Lung (tissue), 12 donors: ENCODE results near the gene PIH1D1. TPM values are rescaled to one million over a fixed set of nuclear protein-coding genes. Genes with fewer than 3 reads are reported as not detected.
"Not testable (repeated sequence)": the region's sequence is repeated elsewhere in the genome, so short reads cannot be mapped to it uniquely, and the experiment has no call there.

ENCODE experiments used
- ATAC-seq: fragments of 200-7000 bp; cut with Tn5 transposase; one replicate; pipeline ENCODE4 v1.9.1; 2020; ENCODE audit warnings: moderate number of reproducible peaks; ENCODE audit not compliant: insufficient read depth, low FRiP score
- DNase-seq, 3 donors: peaks; one replicate each; pipeline ENCODE4 v3.0.0-alpha.2; 2013 to 2017
- H3K27ac ChIP-seq, 2 donors: one replicate each; pipeline ENCODE4 v1.5.1; 2013; ENCODE audit warnings: mild to moderate bottlenecking in 2 of 2, moderate library complexity in 2 of 2, control low read depth in 1 of 2, inconsistent platforms in 1 of 2, low read depth in 1 of 2, low read length in 1 of 2
- H3K27me3 ChIP-seq, 3 donors: one replicate each; pipeline ENCODE4 v1.5.1; 2013; ENCODE audit warnings: low read length in 2 of 3; ENCODE audit not compliant: control insufficient read depth in 3 of 3, insufficient read depth in 3 of 3
- H3K36me3 ChIP-seq, 4 donors: one replicate each; pipeline ENCODE4 v1.5.1; 2013; ENCODE audit warnings: low read length in 4 of 4, mild to moderate bottlenecking in 1 of 4, moderate library complexity in 1 of 4; ENCODE audit not compliant: control insufficient read depth in 4 of 4, insufficient read depth in 4 of 4
- H3K4me1 ChIP-seq, 5 donors: one replicate each; pipeline ENCODE4 v1.5.1; 2013; ENCODE audit warnings: low read length in 5 of 5, mild to moderate bottlenecking in 2 of 5, moderate library complexity in 1 of 5; ENCODE audit not compliant: control insufficient read depth in 5 of 5, insufficient read depth in 5 of 5
- H3K4me3 ChIP-seq: one replicate; pipeline ENCODE4 v1.5.1; 2013; ENCODE audit warnings: mild to moderate bottlenecking, control low read depth, moderate library complexity
- H3K9ac ChIP-seq, 2 donors: one replicate each; pipeline ENCODE4 v1.5.1; 2013; ENCODE audit warnings: low read length in 2 of 2, control low read depth in 1 of 2; ENCODE audit not compliant: insufficient read depth in 1 of 2
- H3K9me3 ChIP-seq, 4 donors: one replicate each; pipeline ENCODE4 v1.5.1; 2013; ENCODE audit warnings: low read length in 3 of 4, mild to moderate bottlenecking in 1 of 4, moderate library complexity in 1 of 4; ENCODE audit not compliant: control insufficient read depth in 4 of 4, insufficient read depth in 3 of 4
- CTCF ChIP-seq: IDR thresholded peaks from 2 replicates; pipeline ENCODE4 v1.5.1; 2012; ENCODE audit warnings: mild to moderate bottlenecking; ENCODE audit errors: control extremely low read depth, extremely low read depth
- WGBS, 2 donors: extraction: QIAGEN DNeasy Blood & Tissue Kit; methylation state at CpG; one replicate each; pipeline ENCODE4 v1.1.7; 2013; 5-methylcytosine and 5-hydroxymethylcytosine counted together
- polyA plus RNA-seq, 2 donors: library from polyadenylated mRNA; stranded (reverse); fragments of 200-250 nt; gene quantifications; one replicate each; pipeline ENCODE4 v1.2.1, GENCODE V29; 2013
- total RNA-seq, 2 donors: library from RNA; depleted of rRNA in 1 of 2; stranded (reverse); fragments of >200 nt in 1 of 2; gene quantifications; one replicate each; pipeline ENCODE4 v1.2.1, GENCODE V29; 2014 to 2021
- donor health status: control.
- donor health status: control.
- donor health status: Bipolar disorder and iron deficiency.
- donor health status: healthy.
- donor health status: DM: yes; HTN: yes; CAD: no.

The PIH1D1 gene
- total and polyA plus RNA-seq, 4 donors: 63.7 to 66.6 (median 65.8) TPM

GRCh38 chr19:49465371-49465770 lies 13.8 kb upstream of the PIH1D1 start:
- no peak for TF ChIP-seq CTCF
- no peak overlapping the region for H3K4me3 ChIP-seq
- H3K27ac ChIP-seq: no peak overlapping the region
- no peak for ATAC-seq
- no peaks in the 10 kb centered on the region for H3K9me3 ChIP-seq
- no peak overlapping the region for H3K9ac ChIP-seq
- DNase-seq: no peak
- no peaks in the 10 kb centered on the region for H3K4me1 ChIP-seq
- peaks cover 0 to 42% (median 1%) of the 10 kb centered on the region in 4 donors for H3K36me3 ChIP-seq
- no peaks in the 10 kb centered on the region for H3K27me3 ChIP-seq
- 92 to 100% methylated on average over 3 of the region's 3 CpGs for WGBS, 2 donors

DNA sequence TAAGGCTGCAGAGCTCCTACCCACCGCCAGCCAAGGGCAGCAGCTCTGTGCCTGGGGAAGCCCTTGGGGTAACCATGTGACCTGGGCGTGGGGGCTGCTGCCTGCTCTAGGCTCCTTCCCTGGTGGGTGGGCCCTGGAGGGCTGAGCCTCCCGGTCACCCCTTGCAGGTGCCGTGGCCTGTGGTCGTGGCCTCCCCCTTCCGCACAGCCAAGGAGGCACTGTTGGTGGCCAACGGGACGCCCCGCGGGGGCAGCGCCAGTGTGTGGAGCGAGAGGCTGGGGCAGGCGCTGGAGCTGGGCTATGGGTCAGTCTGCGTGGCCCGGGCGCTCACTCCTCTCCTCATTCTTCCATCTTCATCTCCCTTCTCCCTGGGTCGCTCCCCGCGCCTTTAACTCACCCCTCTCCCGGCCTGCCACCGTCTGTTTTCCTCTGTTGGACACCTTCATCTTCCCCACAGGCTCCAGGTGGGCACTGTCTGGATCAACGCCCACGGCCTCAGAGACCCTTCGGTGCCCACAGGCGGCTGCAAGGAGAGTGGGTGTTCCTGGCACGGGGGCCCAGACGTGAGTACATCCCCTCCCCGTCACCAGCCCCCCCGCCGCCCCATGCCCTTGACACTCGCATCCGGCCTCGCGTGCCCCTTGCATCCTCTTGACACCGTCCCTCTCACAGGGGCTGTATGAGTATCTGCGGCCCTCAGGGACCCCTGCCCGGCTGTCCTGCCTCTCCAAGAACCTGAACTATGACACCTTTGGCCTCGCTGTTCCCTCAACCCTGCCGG lies 12.5 kb upstream of the PIH1D1 start:
- no peak overlapping the region for H3K27ac ChIP-seq
- no peak for TF ChIP-seq CTCF
- H3K27me3 ChIP-seq: no peaks in the 10 kb centered on the region
- ATAC-seq (no peak), DNase-seq (no peak)
- H3K4me3 ChIP-seq: no peak overlapping the region
- H3K9ac ChIP-seq: no peak overlapping the region
- peaks cover 0 to under 1% (median 0%) of the 10 kb centered on the region in 5 donors for H3K4me1 ChIP-seq
- WGBS, 2 donors: 94 to 95% methylated on average over 35 to 39 of the region's 39 CpGs
- peaks cover 0 to 42% (median 1%) of the 10 kb centered on the region in 4 donors for H3K36me3 ChIP-seq
- H3K9me3 ChIP-seq: no peaks in the 10 kb centered on the region

- peaks cover 0 to 44% (median 1%) of the 10 kb centered on the region in 4 donors for H3K36me3 ChIP-seq
- H3K4me3 ChIP-seq: no peak overlapping the region
- H3K27me3 ChIP-seq: no peaks in the 10 kb centered on the region
- 89 to 90% methylated on average over 12 of the region's 12 CpGs for WGBS, 2 donors
- no peaks in the 10 kb centered on the region for H3K9me3 ChIP-seq
- H3K4me1 ChIP-seq: peaks cover 0 to 8% (median 5%) of the 10 kb centered on the region in 5 donors
- no peak overlapping the region for H3K27ac ChIP-seq
- DNase-seq: no peak
- no peak for TF ChIP-seq CTCF
- ATAC-seq: no peak
- no peak overlapping the region for H3K9ac ChIP-seq
Observed at GRCh38 chr19:49462492-49462891, 10.9 kb upstream of the PIH1D1 start.

DNA sequence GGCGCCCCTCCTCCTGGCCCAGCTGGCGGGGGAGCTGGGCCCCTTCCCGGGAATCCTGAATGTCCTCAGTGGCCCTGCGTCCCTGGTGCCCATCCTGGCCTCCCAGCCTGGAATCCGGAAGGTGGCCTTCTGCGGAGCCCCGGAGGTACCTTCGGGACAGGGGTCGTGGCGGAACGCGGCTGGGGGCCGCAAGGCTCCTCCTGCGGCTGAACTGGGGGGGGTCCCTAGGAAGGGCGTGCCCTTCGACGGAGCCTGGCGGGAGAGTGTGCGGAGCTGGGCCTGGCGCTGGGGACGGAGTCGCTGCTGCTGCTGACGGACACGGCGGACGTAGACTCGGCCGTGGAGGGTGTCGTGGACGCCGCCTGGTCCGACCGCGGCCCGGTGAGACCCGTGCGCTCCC lies 10.0 kb upstream of the PIH1D1 start:
- Histone ChIP-seq H3K27me3 (no peaks in the 10 kb centered on the region), H3K9ac (no peak overlapping the region), H3K4me3 (no peak overlapping the region), H3K9me3 (no peaks in the 10 kb centered on the region), H3K36me3 (peaks cover 0 to 44% (median 1%) of the 10 kb centered on the region in 4 donors), H3K4me1 (peaks cover 0 to 12% (median 5%) of the 10 kb centered on the region in 5 donors), H3K27ac (no peak overlapping the region)
- DNase-seq: no peak
- no peak for TF ChIP-seq CTCF
- WGBS, 2 donors: 95 to 98% methylated on average over 37 of the region's 37 CpGs
- no peak for ATAC-seq

DNA sequence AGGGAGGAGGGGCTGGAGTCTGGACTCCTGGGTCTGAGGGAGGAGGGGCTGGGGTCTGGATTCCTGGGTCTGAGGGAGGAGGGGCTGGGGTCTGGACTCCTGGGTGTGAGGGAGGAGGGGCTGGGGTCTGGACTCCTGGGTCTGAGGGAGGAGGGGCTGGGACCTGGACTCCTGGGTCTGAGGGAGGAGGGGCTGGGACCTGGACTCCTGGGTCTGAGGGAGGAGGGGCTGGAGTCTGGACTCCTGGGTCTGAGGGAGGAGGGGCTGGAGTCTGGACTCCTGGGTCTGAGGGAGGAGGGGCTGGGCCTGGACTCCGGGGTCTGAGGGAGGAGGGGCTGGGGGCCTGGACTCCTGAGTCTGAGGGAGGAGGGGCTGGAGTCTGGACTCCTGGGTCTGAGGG lies 9.5 kb upstream of the PIH1D1 start:
- ATAC-seq, H3K9ac ChIP-seq, H3K9me3 ChIP-seq, H3K4me3 ChIP-seq, DNase-seq, H3K27me3 ChIP-seq, H3K27ac ChIP-seq: not testable (repeated sequence)
- Histone ChIP-seq H3K36me3 (peaks cover 0 to 40% (median 1%) of the 10 kb centered on the region in 4 donors), H3K4me1 (peaks cover 0 to 17% (median 5%) of the 10 kb centered on the region in 5 donors)
- 0% methylated on average over 1 of the region's 1 CpG; no CpG with 5 or more reads in 1 of the 2 donors for WGBS, 2 donors
